ENCODE measurements around the gene ZBTB33. TPM values are rescaled to one million over a fixed set of nuclear protein-coding genes. Genes with fewer than 3 reads are reported as not detected.

Gene ZBTB33
- 14.5 and 17.1 TPM in 2 replicates for total RNA-seq

GRCh38 chrX:120250522-120251271 is at the start of gene ZBTB33:
Gene ZBTB33, plus strand, starts transcription at chrX:120250812. Its CDS starts 2,604 bp downstream, at chrX:120253416.
- peak; percentile 95 for DNase-seq

- DNase-seq = no peak
Measured at GRCh38 chrX:120200851-120201250, 49.8 kb upstream of the ZBTB33 start.

- no peak for DNase-seq
Measured at GRCh38 chrX:120205816-120206753, 44.5 kb upstream of the ZBTB33 start.

- no peak for DNase-seq
Measured at GRCh38 chrX:120207009-120207605, 43.5 kb upstream of the ZBTB33 start.

GRCh38 chrX:120213438-120214265 is 37.0 kb upstream of the ZBTB33 start:
- peak; percentile 72 for DNase-seq

- no peak for DNase-seq
Measured at GRCh38 chrX:120223374-120223773, 27.2 kb upstream of the ZBTB33 start.

- DNase-seq = no peak
Measured at GRCh38 chrX:120224388-120224787, 26.2 kb upstream of the ZBTB33 start.

GRCh38 chrX:120228187-120228908 is 22.3 kb upstream of the ZBTB33 start:
- DNase-seq = no peak

GRCh38 chrX:120235284-120235683 is 15.3 kb upstream of the ZBTB33 start:
- DNase-seq = no peak

GRCh38 chrX:120236687-120237479 is 13.7 kb upstream of the ZBTB33 start:
- DNase-seq = no peak

GRCh38 chrX:120238933-120239332 is 11.7 kb upstream of the ZBTB33 start:
- no peak for DNase-seq

GRCh38 chrX:120242813-120243212 is 7.8 kb upstream of the ZBTB33 start:
- DNase-seq = no peak

- no peak for DNase-seq
Measured at GRCh38 chrX:120244395-120244734, 6.2 kb upstream of the ZBTB33 start.

- DNase-seq = peak; percentile 87
Measured at GRCh38 chrX:120244735-120245498, 5.7 kb upstream of the ZBTB33 start.

GRCh38 chrX:120251471-120252011 is 929 bp downstream of the ZBTB33 start:
- DNase-seq = peak; percentile 34

GRCh38 chrX:120253784-120254183 is 3.2 kb downstream of the ZBTB33 start:
- DNase-seq = no peak

- no peak for DNase-seq
Measured at GRCh38 chrX:120260369-120260768, 9.8 kb downstream of the ZBTB33 start.

GRCh38 chrX:120262859-120263708 is 12.5 kb downstream of the ZBTB33 start:
- no peak for DNase-seq

- DNase-seq = no peak
Measured at GRCh38 chrX:120264341-120264740, 13.7 kb downstream of the ZBTB33 start.
